ENCODE measurements around the gene NGRN. TPM values are rescaled to one million over a fixed set of nuclear protein-coding genes. Genes with fewer than 3 reads are reported as not detected.
A peak's percentile ranks its signal among the peaks of the same experiment; 100 is the strongest.

NGRN gene
- total RNA-seq, 1 donor from 2014 or later = 34.1 TPM

DNA sequence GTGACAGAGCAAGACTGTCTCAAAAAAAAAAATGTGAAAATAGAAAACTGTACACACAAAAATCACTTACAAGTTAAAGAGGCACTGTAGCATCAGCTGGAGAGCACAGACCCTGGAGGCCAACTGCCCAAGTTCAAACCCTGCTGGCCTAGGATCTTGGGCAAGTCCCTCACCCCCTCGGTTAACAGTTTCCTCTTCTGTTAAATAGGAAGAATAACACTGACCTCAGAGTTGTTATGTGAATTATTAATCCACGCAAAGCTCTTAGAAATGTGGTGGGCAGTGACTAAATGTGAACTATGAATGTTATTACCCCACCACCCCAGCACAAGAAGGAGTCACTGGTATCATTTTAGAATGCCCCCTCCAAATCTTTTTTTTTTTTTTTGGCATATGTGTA is 42.9 kb upstream of the NGRN start:
- ATAC-seq (ENCODE audit: low read depth) = no peak
- no peaks in the 10 kb centered on the region for H3K27me3 Mint-ChIP-seq

DNA sequence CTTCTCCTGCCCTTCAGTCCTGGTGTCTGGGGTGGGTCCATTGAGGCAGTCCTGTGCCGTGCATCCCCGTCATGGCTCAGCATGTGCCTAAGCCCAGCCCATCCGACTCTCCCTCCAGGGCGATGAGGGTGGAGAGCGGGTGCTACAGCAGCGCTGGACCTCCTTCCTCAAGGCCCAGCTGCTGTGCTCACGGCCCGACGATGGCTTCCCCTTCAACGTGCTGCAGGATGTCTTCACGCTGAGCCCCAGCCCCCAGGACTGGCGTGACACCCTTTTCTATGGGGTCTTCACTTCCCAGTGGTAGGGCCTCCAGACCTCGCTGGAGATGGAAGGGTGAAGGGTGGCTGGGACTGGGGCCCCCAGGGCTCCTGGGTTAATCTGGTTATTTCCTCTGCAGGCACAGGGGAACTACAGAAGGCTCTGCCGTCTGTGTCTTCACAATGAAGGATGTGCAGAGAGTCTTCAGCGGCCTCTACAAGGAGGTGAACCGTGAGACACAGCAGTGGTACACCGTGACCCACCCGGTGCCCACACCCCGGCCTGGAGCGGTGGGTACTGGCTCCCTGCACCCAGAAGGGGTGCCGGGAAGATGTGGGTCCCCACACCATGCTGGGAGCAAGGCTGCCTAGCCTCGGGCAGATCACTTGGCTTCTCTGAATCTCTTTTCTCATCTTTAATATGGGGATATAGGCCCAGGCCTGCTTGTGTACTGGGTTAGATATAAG is 41.9 kb upstream of the NGRN start:
- CTCF ChIA-PET = interaction anchor here (5.3 kb wide), 1 partner anchor 9 kb away, joined by 44 read pairs; the partner anchor contains the start of genes CIB1 and GDPGP1

More for the DNA sequence above, 42.9 kb upstream of the NGRN start:
- Mint-ChIP-seq H3K36me3 (ENCODE audit: low read depth) (peaks cover 81% of the 10 kb centered on the region), H3K9me3 (no peaks in the 10 kb centered on the region), H3K4me3 (no peak overlapping the region), H3K4me1 (peaks cover 37% of the 10 kb centered on the region), H3K27ac (peak overlapping the region; percentile 12)
- ChIA-PET POLR2A (interaction anchor here (0.7 to 2.7 kb wide), 4 partner anchors 9 to 71 kb away, joined by 3 to 11 read pairs (median 4); partner anchors contain the start of genes CIB1 and GDPGP1), CTCF (interaction anchor here (0.7 to 9.9 kb wide), 6 partner anchors 10 to 79 kb away, joined by 3 to 130 read pairs (median 3); partner anchors contain the start of genes CIB1 and GDPGP1)
- DNase-seq = no peak
- TF ChIP-seq CTCF (IDR thresholded peaks at IDR 0.05) = no peak
- intact Hi-C loops (cut with micrococcal nuclease) = no loop called here

DNA sequence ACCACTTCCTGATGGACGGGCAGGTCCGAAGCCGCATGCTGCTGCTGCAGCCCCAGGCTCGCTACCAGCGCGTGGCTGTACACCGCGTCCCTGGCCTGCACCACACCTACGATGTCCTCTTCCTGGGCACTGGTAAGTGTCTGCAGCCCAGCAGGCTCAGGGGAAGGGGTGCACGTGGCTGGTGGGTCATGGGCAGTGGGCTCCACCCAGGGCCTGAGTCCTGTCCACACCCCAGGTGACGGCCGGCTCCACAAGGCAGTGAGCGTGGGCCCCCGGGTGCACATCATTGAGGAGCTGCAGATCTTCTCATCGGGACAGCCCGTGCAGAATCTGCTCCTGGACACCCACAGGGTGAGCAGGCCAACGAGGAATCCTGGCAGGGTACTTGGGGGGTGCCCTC is 40.4 kb upstream of the NGRN start:
- ChIA-PET CTCF (interaction anchor here (1.1 kb wide), 1 partner anchor 82 kb away, joined by 4 read pairs; no protein-coding TSS in a partner anchor), POLR2A (no interaction called here)
- intact Hi-C loops (cut with micrococcal nuclease) = no loop called here

More for the DNA sequence above, 41.9 kb upstream of the NGRN start:
- intact Hi-C loops (cut with micrococcal nuclease) = no loop called here
- Mint-ChIP-seq H3K9me3 (no peaks in the 10 kb centered on the region), H3K27ac (peak overlapping the region; percentile 6), H3K4me3 (no peak overlapping the region), H3K4me1 (peaks cover 27% of the 10 kb centered on the region), H3K27me3 (no peaks in the 10 kb centered on the region), H3K36me3 (ENCODE audit: low read depth) (peaks cover 79% of the 10 kb centered on the region)
- ATAC-seq (ENCODE audit: low read depth) = no peak
- TF ChIP-seq CTCF (IDR thresholded peaks at IDR 0.05) = no peak
- DNase-seq = no peak
- POLR2A ChIA-PET = interaction anchor here (0.6 to 2.7 kb wide), 3 partner anchors 10 to 62 kb away, joined by 3 to 11 read pairs (median 4); partner anchors contain the start of genes CIB1 and GDPGP1

GRCh38 chr15:90225504-90226234 is 39.8 kb upstream of the NGRN start:
- no peaks in the 10 kb centered on the region for H3K27me3 Mint-ChIP-seq
- peaks cover 25% of the 10 kb centered on the region for H3K4me1 Mint-ChIP-seq
- TF ChIP-seq CTCF (IDR thresholded peaks at IDR 0.05) = no peak
- ChIA-PET POLR2A (interaction anchor here (0.6 kb wide), 1 partner anchor 105 kb away, joined by 4 read pairs; no protein-coding TSS in a partner anchor), CTCF (interaction anchor here (1.1 kb wide), 1 partner anchor 82 kb away, joined by 4 read pairs; no protein-coding TSS in a partner anchor)
- no peak for ATAC-seq (ENCODE audit: low read depth)
- H3K36me3 Mint-ChIP-seq (ENCODE audit: low read depth) = peaks cover 82% of the 10 kb centered on the region
- no peaks in the 10 kb centered on the region for H3K9me3 Mint-ChIP-seq
- DNase-seq = no peak
- H3K4me3 Mint-ChIP-seq = no peak overlapping the region
- intact Hi-C loops (cut with micrococcal nuclease) = no loop called here
- H3K27ac Mint-ChIP-seq = no peak overlapping the region

More for the DNA sequence above, 40.4 kb upstream of the NGRN start:
- H3K27me3 Mint-ChIP-seq = no peaks in the 10 kb centered on the region
- TF ChIP-seq CTCF (IDR thresholded peaks at IDR 0.05) = no peak
- peaks cover 21% of the 10 kb centered on the region for H3K4me1 Mint-ChIP-seq
- ATAC-seq (ENCODE audit: low read depth) = no peak
- DNase-seq = no peak
- H3K36me3 Mint-ChIP-seq (ENCODE audit: low read depth) = peaks cover 81% of the 10 kb centered on the region
- no peaks in the 10 kb centered on the region for H3K9me3 Mint-ChIP-seq
- H3K4me3 Mint-ChIP-seq = no peak overlapping the region
- H3K27ac Mint-ChIP-seq = no peak overlapping the region

- Mint-ChIP-seq H3K4me3 (no peak overlapping the region), H3K36me3 (ENCODE audit: low read depth) (peaks cover 84% of the 10 kb centered on the region), H3K4me1 (peaks cover 32% of the 10 kb centered on the region), H3K9me3 (no peaks in the 10 kb centered on the region), H3K27me3 (no peaks in the 10 kb centered on the region), H3K27ac (no peak overlapping the region)
- TF ChIP-seq CTCF (IDR thresholded peaks at IDR 0.05) = no peak
- ATAC-seq (ENCODE audit: low read depth) (no peak), DNase-seq (no peak)
- ChIA-PET POLR2A (no interaction called here), CTCF (interaction anchor here (0.9 kb wide), 1 partner anchor 9 kb away, joined by 4 read pairs; no protein-coding TSS in a partner anchor)
- intact Hi-C loops (cut with micrococcal nuclease) = no loop called here
These were observed 38.1 kb upstream of the NGRN start for GRCh38 chr15:90227336-90227735.
